ENCODE data around the gene MSANTD3.
"Not testable (repeated sequence)": the region's sequence is repeated elsewhere in the genome, so short reads cannot be mapped to it uniquely, and the experiment has no call there.

The MSANTD3 gene

GRCh38 chr9:100408546-100409175, 18.3 kb upstream of the MSANTD3 start:
- H3K27ac ChIP-seq (ENCODE audit: low read depth, low read length): no peak overlapping the region
- H3K27me3 ChIP-seq (ENCODE audit: control insufficient read depth in 5 of 5, insufficient read depth in 4 of 5, low read length in 5 of 5): no peaks in the 10 kb centered on the region
- H3K4me3 ChIP-seq (ENCODE audit: low read depth in 1 of 5, low read length in 5 of 5): no peak overlapping the region
- H3K9ac ChIP-seq (ENCODE audit: low read length in 5 of 5): no peak overlapping the region
- no peaks in the 10 kb centered on the region for H3K36me3 ChIP-seq (ENCODE audit: control insufficient read depth in 5 of 5, insufficient read depth in 5 of 5, low read length in 5 of 5)
- H3K4me1 ChIP-seq (ENCODE audit: control insufficient read depth in 5 of 5, insufficient read depth in 5 of 5, low read length in 5 of 5): peaks cover 0 to 12% (median 11%) of the 10 kb centered on the region in 5 donors
- H3K9me3 ChIP-seq (ENCODE audit: control insufficient read depth in 5 of 5, low read length in 5 of 5): no peaks in the 10 kb centered on the region

DNA sequence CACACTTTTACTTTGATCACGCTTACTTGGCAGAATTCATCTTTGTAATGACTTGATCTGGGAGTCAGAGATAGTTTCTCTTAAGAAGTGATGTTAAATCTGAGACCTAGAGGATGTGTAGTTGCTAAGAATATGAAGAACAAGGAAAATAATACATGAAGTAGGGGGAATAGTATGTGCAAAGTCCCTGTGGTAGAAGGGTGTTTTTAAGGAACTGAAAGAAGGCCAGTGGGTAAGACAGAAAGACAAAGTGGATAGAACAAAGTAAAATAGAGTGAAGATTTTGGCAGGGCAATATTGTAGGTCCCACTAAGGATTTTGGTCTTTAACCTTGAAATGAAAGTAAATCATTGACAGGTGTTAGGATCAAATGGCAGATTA, 17.8 kb upstream of the MSANTD3 start:
- Histone ChIP-seq H3K4me3 (ENCODE audit: low read depth in 1 of 5, low read length in 5 of 5) (no peak overlapping the region), H3K27me3 (ENCODE audit: control insufficient read depth in 5 of 5, insufficient read depth in 4 of 5, low read length in 5 of 5) (no peaks in the 10 kb centered on the region), H3K36me3 (ENCODE audit: control insufficient read depth in 5 of 5, insufficient read depth in 5 of 5, low read length in 5 of 5) (no peaks in the 10 kb centered on the region), H3K9ac (ENCODE audit: low read length in 5 of 5) (no peak overlapping the region), H3K27ac (ENCODE audit: low read depth, low read length) (no peak overlapping the region), H3K9me3 (ENCODE audit: control insufficient read depth in 5 of 5, low read length in 5 of 5) (no peaks in the 10 kb centered on the region), H3K4me1 (ENCODE audit: control insufficient read depth in 5 of 5, insufficient read depth in 5 of 5, low read length in 5 of 5) (peaks cover 0 to 12% (median 11%) of the 10 kb centered on the region in 5 donors)

- no peaks in the 10 kb centered on the region for H3K36me3 ChIP-seq (ENCODE audit: control insufficient read depth in 5 of 5, insufficient read depth in 5 of 5, low read length in 5 of 5)
- peaks cover 0 to 4% (median 0%) of the 10 kb centered on the region in 5 donors for H3K27me3 ChIP-seq (ENCODE audit: control insufficient read depth in 5 of 5, insufficient read depth in 4 of 5, low read length in 5 of 5)
- H3K27ac ChIP-seq (ENCODE audit: low read depth, low read length): no peak overlapping the region
- H3K9ac ChIP-seq (ENCODE audit: low read length in 5 of 5): peak overlapping the region; percentile 4 to 76 (median 56)
- H3K9me3 ChIP-seq (ENCODE audit: control insufficient read depth in 5 of 5, low read length in 5 of 5): no peaks in the 10 kb centered on the region
- H3K4me3 ChIP-seq (ENCODE audit: low read depth in 1 of 5, low read length in 5 of 5): peak overlapping the region; percentile 72 to 82 (median 76)
- peaks cover 0 to 12% (median 11%) of the 10 kb centered on the region in 5 donors for H3K4me1 ChIP-seq (ENCODE audit: control insufficient read depth in 5 of 5, insufficient read depth in 5 of 5, low read length in 5 of 5)
Measured at GRCh38 chr9:100411472-100412283, 15.3 kb upstream of the MSANTD3 start.

DNA sequence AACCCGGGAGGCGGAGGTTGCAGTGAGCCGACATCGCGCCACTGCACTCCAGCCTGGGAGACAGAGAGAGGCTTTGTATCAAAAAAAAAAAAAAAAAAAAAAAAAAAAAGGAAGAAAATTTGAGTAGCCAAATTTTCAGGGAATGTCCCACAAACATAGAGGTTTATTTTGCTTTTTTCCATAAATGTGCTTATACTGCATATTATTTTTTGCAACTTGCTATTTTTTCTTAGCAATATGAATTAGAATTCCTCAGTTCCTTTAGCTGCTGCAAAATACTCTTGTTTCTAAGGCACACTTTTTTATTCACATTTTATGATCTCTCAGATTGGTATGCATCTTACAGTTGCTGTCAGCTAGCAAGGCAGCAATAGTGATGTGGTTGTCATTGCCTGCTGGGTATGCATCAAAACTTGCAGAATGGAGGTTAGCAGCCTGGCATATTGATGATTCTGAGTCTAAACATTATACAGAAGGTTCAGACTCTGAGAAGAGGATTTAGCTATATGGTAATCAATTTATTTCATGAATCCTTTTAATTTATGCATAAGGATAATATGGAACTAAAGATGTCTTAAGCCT, 13.0 kb upstream of the MSANTD3 start:
- Histone ChIP-seq H3K4me3 (ENCODE audit: low read depth in 1 of 5, low read length in 5 of 5) (no peak overlapping the region), H3K27me3 (ENCODE audit: control insufficient read depth in 5 of 5, insufficient read depth in 4 of 5, low read length in 5 of 5) (peaks cover 0 to 5% (median 3%) of the 10 kb centered on the region in 5 donors), H3K27ac (ENCODE audit: low read depth, low read length) (no peak overlapping the region), H3K4me1 (ENCODE audit: control insufficient read depth in 5 of 5, insufficient read depth in 5 of 5, low read length in 5 of 5) (peaks cover 0 to 12% (median 11%) of the 10 kb centered on the region in 5 donors), H3K9ac (ENCODE audit: low read length in 5 of 5) (no peak overlapping the region), H3K36me3 (ENCODE audit: control insufficient read depth in 5 of 5, insufficient read depth in 5 of 5, low read length in 5 of 5) (no peaks in the 10 kb centered on the region), H3K9me3 (ENCODE audit: control insufficient read depth in 5 of 5, low read length in 5 of 5) (no peaks in the 10 kb centered on the region)

GRCh38 chr9:100417815-100418214, 9.1 kb upstream of the MSANTD3 start:
- no peak overlapping the region for H3K4me3 ChIP-seq (ENCODE audit: low read depth in 1 of 5, low read length in 5 of 5)
- no peaks in the 10 kb centered on the region for H3K4me1 ChIP-seq (ENCODE audit: control insufficient read depth in 5 of 5, insufficient read depth in 5 of 5, low read length in 5 of 5)
- H3K9me3 ChIP-seq (ENCODE audit: control insufficient read depth in 5 of 5, low read length in 5 of 5): no peaks in the 10 kb centered on the region
- no peaks in the 10 kb centered on the region for H3K36me3 ChIP-seq (ENCODE audit: control insufficient read depth in 5 of 5, insufficient read depth in 5 of 5, low read length in 5 of 5)
- no peak overlapping the region for H3K27ac ChIP-seq (ENCODE audit: low read depth, low read length)
- peaks cover 0 to 10% (median 4%) of the 10 kb centered on the region in 5 donors for H3K27me3 ChIP-seq (ENCODE audit: control insufficient read depth in 5 of 5, insufficient read depth in 4 of 5, low read length in 5 of 5)
- H3K9ac ChIP-seq (ENCODE audit: low read length in 5 of 5): no peak overlapping the region

- Histone ChIP-seq H3K4me1 (ENCODE audit: control insufficient read depth in 5 of 5, insufficient read depth in 5 of 5, low read length in 5 of 5) (no peaks in the 10 kb centered on the region), H3K9me3 (ENCODE audit: control insufficient read depth in 5 of 5, low read length in 5 of 5) (no peaks in the 10 kb centered on the region), H3K36me3 (ENCODE audit: control insufficient read depth in 5 of 5, insufficient read depth in 5 of 5, low read length in 5 of 5) (no peaks in the 10 kb centered on the region), H3K27ac (ENCODE audit: low read depth, low read length) (no peak overlapping the region), H3K9ac (ENCODE audit: low read length in 5 of 5) (no peak overlapping the region), H3K4me3 (ENCODE audit: low read depth in 1 of 5, low read length in 5 of 5) (no peak overlapping the region), H3K27me3 (ENCODE audit: control insufficient read depth in 5 of 5, insufficient read depth in 4 of 5, low read length in 5 of 5) (peaks cover 0 to 10% (median 4%) of the 10 kb centered on the region in 5 donors)
Measured at GRCh38 chr9:100419166-100419565, 7.8 kb upstream of the MSANTD3 start.

DNA sequence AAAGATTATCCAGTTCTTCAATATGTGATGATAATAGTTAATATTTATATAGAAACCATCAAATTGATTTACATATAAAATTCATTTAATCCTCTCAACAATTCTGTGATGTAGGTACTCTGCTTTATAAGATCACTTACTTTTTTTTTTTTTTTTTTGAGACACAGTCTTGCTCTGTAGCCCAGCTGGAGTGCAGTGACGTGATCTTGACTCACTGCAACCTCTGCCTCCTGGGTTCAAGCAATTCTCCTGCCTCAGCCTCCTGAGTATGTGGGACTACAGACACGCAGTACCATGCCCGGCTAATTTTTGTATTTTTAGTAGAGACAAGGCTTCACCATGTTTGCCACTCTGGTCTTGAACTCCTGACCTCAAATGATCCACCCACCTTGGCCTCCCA, 5.8 kb upstream of the MSANTD3 start:
- H3K9ac ChIP-seq (ENCODE audit: low read length in 5 of 5); H3K36me3 ChIP-seq (ENCODE audit: control insufficient read depth in 5 of 5, insufficient read depth in 5 of 5, low read length in 5 of 5); H3K27ac ChIP-seq (ENCODE audit: low read depth, low read length); H3K4me1 ChIP-seq (ENCODE audit: control insufficient read depth in 5 of 5, insufficient read depth in 5 of 5, low read length in 5 of 5); H3K4me3 ChIP-seq (ENCODE audit: low read depth in 1 of 5, low read length in 5 of 5); H3K9me3 ChIP-seq (ENCODE audit: control insufficient read depth in 5 of 5, low read length in 5 of 5): not testable (repeated sequence)
- H3K27me3 ChIP-seq (ENCODE audit: control insufficient read depth in 5 of 5, insufficient read depth in 4 of 5, low read length in 5 of 5): peaks cover 0 to 10% (median 4%) of the 10 kb centered on the region in 5 donors

GRCh38 chr9:100425758-100426157, 1.2 kb upstream of the MSANTD3 start:
- H3K9me3 ChIP-seq (ENCODE audit: control insufficient read depth in 5 of 5, low read length in 5 of 5): no peaks in the 10 kb centered on the region
- H3K4me3 ChIP-seq (ENCODE audit: low read depth in 1 of 5, low read length in 5 of 5): no peak overlapping the region
- H3K36me3 ChIP-seq (ENCODE audit: control insufficient read depth in 5 of 5, insufficient read depth in 5 of 5, low read length in 5 of 5): no peaks in the 10 kb centered on the region
- H3K4me1 ChIP-seq (ENCODE audit: control insufficient read depth in 5 of 5, insufficient read depth in 5 of 5, low read length in 5 of 5): peaks cover 2 to 31% (median 28%) of the 10 kb centered on the region in 5 donors
- peak overlapping the region; percentile 78 for H3K27ac ChIP-seq (ENCODE audit: low read depth, low read length)
- H3K27me3 ChIP-seq (ENCODE audit: control insufficient read depth in 5 of 5, insufficient read depth in 4 of 5, low read length in 5 of 5): no peaks in the 10 kb centered on the region
- no peak overlapping the region for H3K9ac ChIP-seq (ENCODE audit: low read length in 5 of 5)

- Histone ChIP-seq H3K36me3 (ENCODE audit: control insufficient read depth in 5 of 5, insufficient read depth in 5 of 5, low read length in 5 of 5) (no peaks in the 10 kb centered on the region), H3K27ac (ENCODE audit: low read depth, low read length) (peak overlapping the region; percentile 78), H3K9me3 (ENCODE audit: control insufficient read depth in 5 of 5, low read length in 5 of 5) (no peaks in the 10 kb centered on the region), H3K27me3 (ENCODE audit: control insufficient read depth in 5 of 5, insufficient read depth in 4 of 5, low read length in 5 of 5) (no peaks in the 10 kb centered on the region), H3K4me1 (ENCODE audit: control insufficient read depth in 5 of 5, insufficient read depth in 5 of 5, low read length in 5 of 5) (peaks cover 2 to 31% (median 28%) of the 10 kb centered on the region in 5 donors), H3K4me3 (ENCODE audit: low read depth in 1 of 5, low read length in 5 of 5) (peak overlapping the region; percentile 72 to 82 (median 79)), H3K9ac (ENCODE audit: low read length in 5 of 5) (peak overlapping the region in 4 of 5 donors; percentile 30 to 89 (median 76))
Measured at GRCh38 chr9:100426189-100426529, 784 bp upstream of the MSANTD3 start.
